Liver (tissue), 9 donors: ENCODE measurements around the gene JAZF1. TPM values are rescaled to one million over a fixed set of nuclear protein-coding genes. Genes with fewer than 3 reads are reported as not detected.

Source experiments
- DNase-seq: peaks from one replicate; pipeline ENCODE4 v3.0.0-alpha.2; 2017; ENCODE audit warnings: low spot score
- H3K27ac ChIP-seq, 2 donors: one replicate each; pipeline ENCODE4 v1.7.0; 2013; ENCODE audit warnings: inconsistent platforms in 2 of 2, low read length in 2 of 2, control low read depth in 1 of 2, low read depth in 1 of 2, mild to moderate bottlenecking in 1 of 2
- H3K27me3 ChIP-seq, 4 donors: one replicate each; pipeline versions ENCODE4 v1.6.1 to v1.7.0; 2013; ENCODE audit warnings: low read length in 3 of 4, inconsistent platforms in 1 of 4, mild to moderate bottlenecking in 1 of 4, moderate library complexity in 1 of 4; ENCODE audit not compliant: control insufficient read depth in 4 of 4, insufficient read depth in 4 of 4
- H3K36me3 ChIP-seq, 4 donors: one replicate each; pipeline versions ENCODE4 v1.6.1 to v1.7.0; 2013; ENCODE audit warnings: low read length in 3 of 4, mild to moderate bottlenecking in 3 of 4, low read depth in 1 of 4, moderate library complexity in 1 of 4; ENCODE audit not compliant: control insufficient read depth in 4 of 4, insufficient read depth in 3 of 4
- H3K4me1 ChIP-seq, 4 donors: one replicate each; pipeline versions ENCODE4 v1.6.1 to v1.7.0; 2013; ENCODE audit warnings: low read length in 3 of 4, mild to moderate bottlenecking in 3 of 4, moderate library complexity in 1 of 4; ENCODE audit not compliant: control insufficient read depth in 4 of 4, insufficient read depth in 4 of 4
- H3K4me3 ChIP-seq, 3 donors: one replicate each; pipeline versions ENCODE4 v1.6.1 to v1.7.0; 2013; ENCODE audit warnings: low read length in 3 of 3, control low read depth in 1 of 3, low read depth in 1 of 3, mild to moderate bottlenecking in 1 of 3
- H3K9ac ChIP-seq, 2 donors: one replicate each; pipeline ENCODE4 v1.7.0; 2013; ENCODE audit warnings: low read length in 2 of 2, mild to moderate bottlenecking in 2 of 2, moderate library complexity in 2 of 2, control low read depth in 1 of 2, low read depth in 1 of 2
- H3K9me3 ChIP-seq, 4 donors: one replicate each; pipeline versions ENCODE4 v1.6.1 to v1.7.0; 2013; ENCODE audit warnings: low read length in 3 of 4; ENCODE audit not compliant: control insufficient read depth in 4 of 4
- CTCF ChIP-seq: fragments of 150-350 bp; IDR thresholded peaks from 2 replicates; pipeline ENCODE4 v1.5.1; 2017; ENCODE audit warnings: improper control_type of control experiment, low read depth, low read length; ENCODE audit not compliant: missing input control
- FOXA1 ChIP-seq: IDR thresholded peaks from 2 replicates; pipeline ENCODE4 v1.6.1; 2016; ENCODE audit warnings: antibody characterized with exemption
- HNF4A ChIP-seq, 2 donors: conservative IDR thresholded peaks; 2 replicates each; pipeline ENCODE4 v1.6.1; 2016; ENCODE audit warnings: antibody characterized with exemption in 2 of 2, mild to moderate bottlenecking in 2 of 2
- HNF4G ChIP-seq: IDR thresholded peaks from 2 replicates; pipeline ENCODE4 v1.6.1; 2016; ENCODE audit warnings: antibody characterized with exemption
- JUND ChIP-seq, 2 donors: IDR thresholded peaks; 2 replicates each; pipeline ENCODE4 v1.6.1; 2016; ENCODE audit warnings: antibody characterized with exemption in 2 of 2
- NR2F2 ChIP-seq: IDR thresholded peaks from 2 replicates; pipeline ENCODE4 v1.6.1; 2016; ENCODE audit warnings: antibody characterized with exemption
- RAD21 ChIP-seq, 2 donors: IDR thresholded peaks; 2 replicates each; pipeline ENCODE4 v1.6.1; 2016; ENCODE audit warnings: antibody characterized with exemption in 2 of 2, mild to moderate bottlenecking in 2 of 2
- RXRA ChIP-seq, 2 donors: IDR thresholded peaks; 2 replicates each; pipeline ENCODE4 v1.6.1; 2017 to 2018; ENCODE audit warnings: antibody characterized with exemption in 2 of 2, mild to moderate bottlenecking in 1 of 2
- SP1 ChIP-seq: IDR thresholded peaks from 2 replicates; pipeline ENCODE4 v1.6.1; 2018; ENCODE audit warnings: antibody characterized with exemption, mild to moderate bottlenecking
- TAF1 ChIP-seq: conservative IDR thresholded peaks from 2 replicates; pipeline ENCODE4 v1.6.1; 2016; ENCODE audit warnings: antibody characterized with exemption, mild to moderate bottlenecking
- YY1 ChIP-seq: IDR thresholded peaks from 2 replicates; pipeline ENCODE4 v1.6.1; 2016; ENCODE audit warnings: antibody characterized with exemption, mild to moderate bottlenecking
- WGBS: extraction: QIAGEN DNeasy Blood & Tissue Kit; methylation state at CpG from one replicate; pipeline ENCODE4 v1.1.7; 2013; 5-methylcytosine and 5-hydroxymethylcytosine counted together
- polyA plus RNA-seq, 2 donors: library from polyadenylated mRNA; stranded (reverse) in 1 of 2; unstranded in 1 of 2; fragments of 200-250 nt in 1 of 2; fragments of >200 nt in 1 of 2; fragmentation: Nextera tagmentation in 1 of 2; extraction: Ambion mirVana in 1 of 2; gene quantifications; one replicate each; pipeline versions ENCODE4 v1.2.1 to v1.2.3, GENCODE V29; 2013 to 2015
- total RNA-seq, 2 donors: library from RNA; depleted of rRNA; stranded (reverse); fragments of >200 nt; gene quantifications; one replicate each; pipeline ENCODE4 v1.2.3, GENCODE V29; 2014
- TF ChIP-seq, protein P1 (sequence below): IDR thresholded peaks from 2 replicates; pipeline ENCODE4 v1.6.1; 2016; ENCODE audit warnings: antibody characterized with exemption
- TF ChIP-seq, protein P2 (sequence below): IDR thresholded peaks from 2 replicates; pipeline ENCODE4 v1.6.1; 2016; ENCODE audit warnings: antibody characterized with exemption, mild to moderate bottlenecking
- TF ChIP-seq, protein P3 (sequence below): IDR thresholded peaks from 2 replicates; pipeline ENCODE4 v1.6.1; 2016; ENCODE audit warnings: antibody characterized with exemption
- TF ChIP-seq, protein P4 (sequence below): IDR thresholded peaks from 2 replicates; pipeline ENCODE4 v1.6.1; 2016; ENCODE audit warnings: antibody characterized with exemption
- donor health status: healthy.
- donor health status: healthy.
- donor health status: healthy.
- donor health status: healthy.
- donor health status: healthy.

JAZF1 gene
- total and polyA plus RNA-seq, 4 donors, result 2.7 to 17.8 (median 4.0) TPM

GRCh38 chr7:27825891-27826290, 354.7 kb downstream of the JAZF1 start (continued):
- TF ChIP-seq CTCF, result no peak
- no peak for TF ChIP-seq JUND (IDR thresholded peaks at IDR 0.05)
- no peak for TF ChIP-seq SP1
- TF ChIP-seq FOXA1, result no peak
- TF ChIP-seq, protein P1, sequence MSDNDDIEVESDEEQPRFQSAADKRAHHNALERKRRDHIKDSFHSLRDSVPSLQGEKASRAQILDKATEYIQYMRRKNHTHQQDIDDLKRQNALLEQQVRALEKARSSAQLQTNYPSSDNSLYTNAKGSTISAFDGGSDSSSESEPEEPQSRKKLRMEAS, result no peak
- TF ChIP-seq RAD21 (IDR thresholded peaks at IDR 0.05), result no peak
- TF ChIP-seq HNF4A (conservative IDR thresholded peaks at IDR 0.05), result no peak
- TF ChIP-seq YY1, result no peak

GRCh38 chr7:27822245-27822644, 358.4 kb downstream of the JAZF1 start:
- Histone ChIP-seq H3K27ac (no peak overlapping the region), H3K36me3 (peaks cover 0 to 5% (median 4%) of the 10 kb centered on the region in 4 donors), H3K4me1 (no peaks in the 10 kb centered on the region), H3K27me3 (no peaks in the 10 kb centered on the region), H3K9ac (no peak overlapping the region), H3K4me3 (no peak overlapping the region), H3K9me3 (no peaks in the 10 kb centered on the region)
- no peak for DNase-seq
- TF ChIP-seq, protein P2, sequence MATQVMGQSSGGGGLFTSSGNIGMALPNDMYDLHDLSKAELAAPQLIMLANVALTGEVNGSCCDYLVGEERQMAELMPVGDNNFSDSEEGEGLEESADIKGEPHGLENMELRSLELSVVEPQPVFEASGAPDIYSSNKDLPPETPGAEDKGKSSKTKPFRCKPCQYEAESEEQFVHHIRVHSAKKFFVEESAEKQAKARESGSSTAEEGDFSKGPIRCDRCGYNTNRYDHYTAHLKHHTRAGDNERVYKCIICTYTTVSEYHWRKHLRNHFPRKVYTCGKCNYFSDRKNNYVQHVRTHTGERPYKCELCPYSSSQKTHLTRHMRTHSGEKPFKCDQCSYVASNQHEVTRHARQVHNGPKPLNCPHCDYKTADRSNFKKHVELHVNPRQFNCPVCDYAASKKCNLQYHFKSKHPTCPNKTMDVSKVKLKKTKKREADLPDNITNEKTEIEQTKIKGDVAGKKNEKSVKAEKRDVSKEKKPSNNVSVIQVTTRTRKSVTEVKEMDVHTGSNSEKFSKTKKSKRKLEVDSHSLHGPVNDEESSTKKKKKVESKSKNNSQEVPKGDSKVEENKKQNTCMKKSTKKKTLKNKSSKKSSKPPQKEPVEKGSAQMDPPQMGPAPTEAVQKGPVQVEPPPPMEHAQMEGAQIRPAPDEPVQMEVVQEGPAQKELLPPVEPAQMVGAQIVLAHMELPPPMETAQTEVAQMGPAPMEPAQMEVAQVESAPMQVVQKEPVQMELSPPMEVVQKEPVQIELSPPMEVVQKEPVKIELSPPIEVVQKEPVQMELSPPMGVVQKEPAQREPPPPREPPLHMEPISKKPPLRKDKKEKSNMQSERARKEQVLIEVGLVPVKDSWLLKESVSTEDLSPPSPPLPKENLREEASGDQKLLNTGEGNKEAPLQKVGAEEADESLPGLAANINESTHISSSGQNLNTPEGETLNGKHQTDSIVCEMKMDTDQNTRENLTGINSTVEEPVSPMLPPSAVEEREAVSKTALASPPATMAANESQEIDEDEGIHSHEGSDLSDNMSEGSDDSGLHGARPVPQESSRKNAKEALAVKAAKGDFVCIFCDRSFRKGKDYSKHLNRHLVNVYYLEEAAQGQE, result no peak
- TF ChIP-seq HNF4G, result no peak
- TF ChIP-seq, protein P3, sequence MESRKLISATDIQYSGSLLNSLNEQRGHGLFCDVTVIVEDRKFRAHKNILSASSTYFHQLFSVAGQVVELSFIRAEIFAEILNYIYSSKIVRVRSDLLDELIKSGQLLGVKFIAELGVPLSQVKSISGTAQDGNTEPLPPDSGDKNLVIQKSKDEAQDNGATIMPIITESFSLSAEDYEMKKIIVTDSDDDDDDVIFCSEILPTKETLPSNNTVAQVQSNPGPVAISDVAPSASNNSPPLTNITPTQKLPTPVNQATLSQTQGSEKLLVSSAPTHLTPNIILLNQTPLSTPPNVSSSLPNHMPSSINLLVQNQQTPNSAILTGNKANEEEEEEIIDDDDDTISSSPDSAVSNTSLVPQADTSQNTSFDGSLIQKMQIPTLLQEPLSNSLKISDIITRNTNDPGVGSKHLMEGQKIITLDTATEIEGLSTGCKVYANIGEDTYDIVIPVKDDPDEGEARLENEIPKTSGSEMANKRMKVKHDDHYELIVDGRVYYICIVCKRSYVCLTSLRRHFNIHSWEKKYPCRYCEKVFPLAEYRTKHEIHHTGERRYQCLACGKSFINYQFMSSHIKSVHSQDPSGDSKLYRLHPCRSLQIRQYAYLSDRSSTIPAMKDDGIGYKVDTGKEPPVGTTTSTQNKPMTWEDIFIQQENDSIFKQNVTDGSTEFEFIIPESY, result no peak
- TF ChIP-seq NR2F2, result no peak
- no peak for TF ChIP-seq TAF1
- TF ChIP-seq RXRA (IDR thresholded peaks at IDR 0.05), result no peak
- TF ChIP-seq CTCF, result no peak
- TF ChIP-seq SP1, result no peak
- TF ChIP-seq FOXA1, result no peak
- TF ChIP-seq JUND (IDR thresholded peaks at IDR 0.05), result no peak
- TF ChIP-seq, protein P4, sequence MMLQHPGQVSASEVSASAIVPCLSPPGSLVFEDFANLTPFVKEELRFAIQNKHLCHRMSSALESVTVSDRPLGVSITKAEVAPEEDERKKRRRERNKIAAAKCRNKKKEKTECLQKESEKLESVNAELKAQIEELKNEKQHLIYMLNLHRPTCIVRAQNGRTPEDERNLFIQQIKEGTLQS, result no peak
- TF ChIP-seq HNF4A (conservative IDR thresholded peaks at IDR 0.05), result no peak
- whole genome bisulfite sequencing, result 81% methylated on average over 2 of the region's 2 CpGs
